HCT116 (cell line): ENCODE measurements around the gene LIN52. TPM values are rescaled to one million over a fixed set of nuclear protein-coding genes. Genes with fewer than 3 reads are reported as not detected.

Experiments
- ATAC-seq: fragments of 200-7000 bp; cut with Tn5 transposase; 2 replicates; pipeline ENCODE4 v1.9.1; 2020; ENCODE audit warnings: mild to moderate bottlenecking, moderate library complexity
- BruUV-seq: library from RNA; stranded (reverse); fragments of 400-500 nt; replicated peaks from 2 replicates; lab custom pipeline; 2021; lab: Mats Ljungman, UMichigan
- CTCF ChIA-PET: fragments of 300-600 bp; sonication (Branson Sonifier 250); formaldehyde crosslinking; loops from one replicate; lab custom pipeline; 2021; ENCODE audit warnings: antibody characterized with exemption; lab: Charles Lee
- POLR2A ChIA-PET: fragments of 300-600, 350-600 bp; sonication (Branson Sonifier 250); formaldehyde crosslinking; loops from one replicate; lab custom pipeline; 2021; ENCODE audit warnings: antibody characterized with exemption; lab: Charles Lee
- RAD21 ChIA-PET, 2 experiments: fragments of 300-600 bp; sonication (Branson Sonifier 250); formaldehyde crosslinking; loops; one replicate each; lab custom pipeline; 2023; ENCODE audit warnings: low total read pairs in 2 of 2; ENCODE audit not compliant: uncharacterized antibody in 2 of 2, unreplicated experiment in 2 of 2, low non-redundant PET in 1 of 2; lab: Charles Lee
- DNase-seq: peaks from one replicate; pipeline ENCODE4 v3.0.0-alpha.2; 2010; ENCODE audit warnings: low read depth, low spot score
- H2AFZ ChIP-seq: fragments of 200-600 bp; shearing (Covaris generic), sonication (generic); 2 replicates; pipeline ENCODE4 v1.6.1; 2017; ENCODE audit warnings: low read depth, mixed run types, mixed read lengths, antibody characterized with exemption, low read length; ENCODE audit not compliant: poor library complexity, severe bottlenecking
- H3K27ac ChIP-seq: 2 replicates; pipeline ENCODE4 v1.5.1; 2012; ENCODE audit warnings: low read depth, low read length
- H3K27me3 ChIP-seq: fragments of 200-600 bp; sonication (generic); 2 replicates; pipeline ENCODE4 v1.6.1; 2016; ENCODE audit warnings: mixed run types, low read length, mixed read lengths; ENCODE audit not compliant: insufficient read depth
- H3K36me3 ChIP-seq, 2 experiments: fragments of 200-500 bp in 1 of 2; fragments of 200-600 bp in 1 of 2; sonication (Bioruptor generic) in 1 of 2; sonication (generic) in 1 of 2; 2 replicates each; pipeline versions ENCODE4 v1.5.1 to v1.6.1; 2014 to 2016; ENCODE audit warnings: low read length in 2 of 2, inconsistent platforms in 1 of 2, mixed read lengths in 1 of 2, mixed run types in 1 of 2; ENCODE audit not compliant: insufficient read depth in 2 of 2, control insufficient read depth in 1 of 2
- H3K4me1 ChIP-seq, 2 experiments: fragments of 200-600 bp in 1 of 2; sonication (generic) in 1 of 2; 2 replicates each; pipeline versions ENCODE4 v1.5.1 to v1.6.1; 2012 to 2017; ENCODE audit warnings: low read length in 2 of 2, inconsistent platforms in 1 of 2, mild to moderate bottlenecking in 1 of 2, mixed read lengths in 1 of 2, mixed run types in 1 of 2, moderate library complexity in 1 of 2; ENCODE audit not compliant: insufficient read depth in 2 of 2, control insufficient read depth in 1 of 2
- H3K4me2 ChIP-seq: fragments of 200-600 bp; sonication (generic); 2 replicates; pipeline ENCODE4 v1.6.1; 2017; ENCODE audit warnings: mixed run types, low read length, mixed read lengths
- H3K4me3 ChIP-seq, 2 experiments: fragments of 200-600 bp in 1 of 2; sonication (generic) in 1 of 2; replicated peaks in 1 of 2; 2 replicates each; pipeline ENCODE4 v1.5.1; 2011 to 2016; ENCODE audit warnings: low read length in 2 of 2, control low read depth in 1 of 2, low read depth in 1 of 2, mild to moderate bottlenecking in 1 of 2, mixed read lengths in 1 of 2, mixed run types in 1 of 2
- H3K79me2 ChIP-seq: fragments of 200-600 bp; sonication (generic); 2 replicates; pipeline ENCODE4 v1.6.1; 2017; ENCODE audit warnings: mild to moderate bottlenecking, mixed run types, low read length, moderate library complexity, mixed read lengths; ENCODE audit not compliant: insufficient read depth
- H3K9ac ChIP-seq: fragments of 200-600 bp; sonication (generic); 2 replicates; pipeline ENCODE4 v1.6.1; 2016; ENCODE audit warnings: low read length, mixed read lengths
- H3K9me2 ChIP-seq: fragments of 200-600 bp; sonication (generic), shearing (Covaris generic); 2 replicates; pipeline ENCODE4 v1.6.1; 2017; ENCODE audit warnings: mixed run types, mild to moderate bottlenecking, moderate library complexity; ENCODE audit not compliant: insufficient read depth
- H3K9me3 ChIP-seq, 2 experiments: fragments of 200-500 bp in 1 of 2; fragments of 200-600 bp in 1 of 2; sonication (Bioruptor generic) in 1 of 2; sonication (generic) in 1 of 2; 2 replicates each; pipeline ENCODE4 v1.6.1; 2014 to 2017; ENCODE audit warnings: low read length in 2 of 2, mixed read lengths in 2 of 2, inconsistent platforms in 1 of 2, low read depth in 1 of 2, mild to moderate bottlenecking in 1 of 2, mixed run types in 1 of 2, moderate library complexity in 1 of 2; ENCODE audit not compliant: control insufficient read depth in 1 of 2, insufficient read depth in 1 of 2
- H4K20me1 ChIP-seq: fragments of 200-600 bp; sonication (generic), shearing (Covaris generic); 2 replicates; pipeline ENCODE4 v1.6.1; 2017; ENCODE audit warnings: mixed run types, mild to moderate bottlenecking, moderate library complexity; ENCODE audit not compliant: insufficient read depth
- ATF3 ChIP-seq: IDR thresholded peaks from 2 replicates; pipeline ENCODE4 v1.6.1; 2012
- CBX3 ChIP-seq: IDR thresholded peaks from 2 replicates; pipeline ENCODE4 v1.6.1; 2012; ENCODE audit warnings: low read depth
- CEBPB ChIP-seq: IDR thresholded peaks from 2 replicates; pipeline ENCODE4 v1.6.1; 2012; ENCODE audit warnings: low read depth
- CTCF ChIP-seq, 3 experiments: fragments of 200-600 bp in 1 of 3; sonication (generic) in 1 of 3; IDR thresholded peaks in 2 of 3; conservative IDR thresholded peaks in 1 of 3; 2 replicates each; pipeline ENCODE4 v1.5.1; 2012 to 2017; ENCODE audit warnings: low read depth in 2 of 3, low read length in 2 of 3, antibody characterized with exemption in 1 of 3, borderline replicate concordance in 1 of 3, control low read depth in 1 of 3, mild to moderate bottlenecking in 1 of 3, mixed read lengths in 1 of 3, mixed run types in 1 of 3, moderate library complexity in 1 of 3; ENCODE audit not compliant: insufficient read depth in 1 of 3
- EGR1 ChIP-seq: IDR thresholded peaks from 2 replicates; pipeline ENCODE4 v1.6.1; 2012; ENCODE audit warnings: low read depth
- ELF1 ChIP-seq: IDR thresholded peaks from 2 replicates; pipeline ENCODE4 v1.6.1; 2012; ENCODE audit warnings: low read depth, borderline replicate concordance
- EZH2phosphoT487 ChIP-seq: fragments of 200-600 bp; IDR thresholded peaks from 2 replicates; pipeline ENCODE4 v1.6.1; 2018; ENCODE audit warnings: antibody characterized with exemption, borderline replicate concordance
- FOSL1 ChIP-seq: IDR thresholded peaks from 2 replicates; pipeline ENCODE4 v1.6.1; 2012; ENCODE audit warnings: low read depth
- JUND ChIP-seq: IDR thresholded peaks from 2 replicates; pipeline ENCODE4 v1.6.1; 2012
- MAX ChIP-seq: IDR thresholded peaks from 2 replicates; pipeline ENCODE4 v1.6.1; 2012
- POLR2A ChIP-seq: IDR thresholded peaks from 2 replicates; pipeline ENCODE4 v1.7.0; 2011; ENCODE audit warnings: borderline replicate concordance; ENCODE audit not compliant: insufficient read depth, insufficient read length; ENCODE audit errors: extremely low read depth
- POLR2AphosphoS5 ChIP-seq: IDR thresholded peaks from 2 replicates; pipeline ENCODE4 v1.6.1; 2011; ENCODE audit warnings: mild to moderate bottlenecking, low read depth, low read length, moderate library complexity
- SIN3A ChIP-seq: IDR thresholded peaks from 2 replicates; pipeline ENCODE4 v1.6.1; 2012; ENCODE audit warnings: low read depth
- SP1 ChIP-seq: IDR thresholded peaks from 2 replicates; pipeline ENCODE4 v1.6.1; 2012; ENCODE audit warnings: low read depth
- SRF ChIP-seq: IDR thresholded peaks from 2 replicates; pipeline ENCODE4 v1.6.1; 2012; ENCODE audit warnings: low read depth
- ZBTB33 ChIP-seq: IDR thresholded peaks from 2 replicates; pipeline ENCODE4 v1.6.1; 2011; ENCODE audit warnings: mild to moderate bottlenecking, low read length, moderate library complexity; ENCODE audit not compliant: insufficient replicate concordance; ENCODE audit errors: extremely low read depth
- ZFX ChIP-seq: fragments of 450-650 bp; IDR thresholded peaks from 2 replicates; pipeline ENCODE4 v1.6.1; 2017
- ZNF274 ChIP-seq: fragments of 200-500 bp; sonication (Bioruptor generic); IDR thresholded peaks from 2 replicates; pipeline ENCODE4 v1.6.1; 2014; ENCODE audit warnings: mild to moderate bottlenecking, low read depth, low read length, inconsistent platforms
- intact Hi-C: fragments of 100-400 bp; cut with micrococcal nuclease; formaldehyde crosslinking; loops from 2 replicates; pipeline ENCODE4 v1.10.0; 2022
- total RNA-seq: library from RNA; stranded (reverse); gene quantifications from one replicate; pipeline ENCODE4 v1.2.1, GENCODE V29; 2021; ENCODE audit not compliant: unreplicated experiment

Gene LIN52
- total RNA-seq, 1 experiment from 2014 or later: 9.6 TPM

GRCh38 chr14:74242780-74243042 lies 158.0 kb downstream of the LIN52 start:
- Histone ChIP-seq H3K9me3 (no peaks in the 10 kb centered on the region), H3K9ac (no peak overlapping the region), H3K4me2 (no peak overlapping the region), H3K9me2 (no peaks in the 10 kb centered on the region), H3K27ac (no peak overlapping the region), H3K36me3 (no peaks in the 10 kb centered on the region), H4K20me1 (no peaks in the 10 kb centered on the region), H3K4me3 (no peak overlapping the region), H2AFZ (no peak overlapping the region), H3K27me3 (no peaks in the 10 kb centered on the region), H3K79me2 (no peaks in the 10 kb centered on the region), H3K4me1 (no peaks in the 10 kb centered on the region)
- intact Hi-C loops: no loop called here
- CTCF ChIA-PET: no interaction called here
- BruUV-seq: no TSS peak
- POLR2A ChIA-PET: no interaction called here
- RAD21 ChIA-PET: no interaction called here
- TF ChIP-seq ELF1 (no peak), POLR2A (no peak), SRF (no peak), EZH2phosphoT487 (no peak), FOSL1 (no peak), ATF3 (no peak), MAX (no peak), ZBTB33 (no peak), SIN3A (no peak), ZNF274 (no peak), SP1 (no peak), JUND (no peak), CBX3 (no peak), CTCF (IDR thresholded peaks at IDR 0.05 in 2 of 3, conservative IDR thresholded peaks at IDR 0.05 in 1 of 3; ENCODE audit: borderline replicate concordance in 1 of 3, insufficient read depth in 1 of 3, low read depth in 2 of 3, low read length in 2 of 3) (no peak), ZFX (no peak), POLR2AphosphoS5 (no peak), EGR1 (no peak), CEBPB (no peak)
- no peak for ATAC-seq
- DNase-seq: no peak
